ENCODE results near the gene RFNG.

GRCh38 chr17:82043507-82043906 is 8.1 kb downstream of the RFNG start:
- TF ChIP-seq CTCF (IDR thresholded peaks at IDR 0.05) (no peak), ZFX (IDR thresholded peaks at IDR 0.05; ENCODE audit: borderline replicate concordance) (no peak)
